Measurements from ENCODE around the gene CLIC3.

GRCh38 chr9:137035937-137036336 is 39.6 kb upstream of the CLIC3 start:
- no peak for TF ChIP-seq CTCF (conservative IDR thresholded peaks at IDR 0.05; ENCODE audit: low read depth, low read length)
- TF ChIP-seq EZH2 (IDR thresholded peaks at IDR 0.05; ENCODE audit: borderline replicate concordance, low read depth, low read length, poor library complexity, severe bottlenecking) = no peak

Measured in A673 (cell line).